Naive thymus-derived CD4-positive, alpha-beta T cell (primary cell): ENCODE results near the gene LCN1. TPM values are rescaled to one million over a fixed set of nuclear protein-coding genes. Genes with fewer than 3 reads are reported as not detected.

Experiments
- ATAC-seq: fragments of 150-1000 bp; cut with Tn5 transposase; 2 replicates; pipeline ENCODE4 v1.10.0; 2021; ENCODE audit warnings: mild to moderate bottlenecking, moderate library complexity
- CTCF ChIA-PET: fragments of 350-600 bp; sonication (Branson Sonifier 250); formaldehyde crosslinking; loops from one replicate; lab custom pipeline; 2021; ENCODE audit warnings: antibody characterized with exemption; lab: Charles Lee
- POLR2A ChIA-PET: fragments of 350-600 bp; sonication (Branson Sonifier 250); formaldehyde crosslinking; loops from one replicate; lab custom pipeline; 2021; ENCODE audit warnings: antibody characterized with exemption, inconsistent platforms; lab: Charles Lee
- DNase-seq, 9 donors: peaks; one replicate each; pipeline versions ENCODE4 v3.0.0 to v3.0.0-alpha.2; 2020 to 2022; ENCODE audit warnings: mixed read lengths in 1 of 9
- H3K27ac ChIP-seq: one replicate; pipeline ENCODE4 v1.7.0; 2013; ENCODE audit warnings: mild to moderate bottlenecking, low read depth, low read length, moderate library complexity
- H3K27me3 ChIP-seq, 2 donors: one replicate each; pipeline ENCODE4 v1.7.0; 2013; ENCODE audit warnings: low read length in 2 of 2, mild to moderate bottlenecking in 2 of 2, moderate library complexity in 2 of 2; ENCODE audit not compliant: control insufficient read depth in 2 of 2, insufficient read depth in 2 of 2
- H3K36me3 ChIP-seq, 3 experiments: 1 replicate in 2 of 3; 2 replicates in 1 of 3; pipeline ENCODE4 v1.7.0; 2013; ENCODE audit warnings: low read length in 3 of 3, mild to moderate bottlenecking in 3 of 3, moderate library complexity in 1 of 3; ENCODE audit not compliant: insufficient read depth in 3 of 3, control insufficient read depth in 2 of 3
- H3K4me1 ChIP-seq, 2 donors: one replicate each; pipeline ENCODE4 v1.7.0; 2013; ENCODE audit warnings: low read length in 2 of 2, mild to moderate bottlenecking in 2 of 2, moderate library complexity in 1 of 2; ENCODE audit not compliant: control insufficient read depth in 2 of 2, insufficient read depth in 2 of 2
- H3K4me3 ChIP-seq: 2 replicates; pipeline ENCODE4 v1.7.0; 2013; ENCODE audit warnings: mild to moderate bottlenecking, low read length
- H3K9me3 ChIP-seq, 3 experiments: 1 replicate in 2 of 3; 2 replicates in 1 of 3; pipeline ENCODE4 v1.7.0; 2013; ENCODE audit warnings: low read length in 3 of 3; ENCODE audit not compliant: control insufficient read depth in 2 of 3
- H3K27ac Mint-ChIP-seq, 9 donors: one replicate each; pipeline ENCODE4 v1.8.0; 2020 to 2022; ENCODE audit warnings: mixed read lengths in 9 of 9, mild to moderate bottlenecking in 8 of 9, moderate library complexity in 5 of 9, inconsistent platforms in 2 of 9
- H3K27me3 Mint-ChIP-seq, 5 donors: one replicate each; pipeline ENCODE4 v1.8.0; 2021 to 2022; ENCODE audit warnings: mixed read lengths in 5 of 5, mild to moderate bottlenecking in 1 of 5
- H3K36me3 Mint-ChIP-seq, 5 donors: one replicate each; pipeline ENCODE4 v1.8.0; 2020 to 2022; ENCODE audit warnings: mixed read lengths in 5 of 5, mild to moderate bottlenecking in 3 of 5, inconsistent platforms in 1 of 5
- H3K4me1 Mint-ChIP-seq, 7 donors: one replicate each; pipeline ENCODE4 v1.8.0; 2020 to 2022; ENCODE audit warnings: mixed read lengths in 7 of 7, mild to moderate bottlenecking in 3 of 7, inconsistent platforms in 1 of 7
- H3K4me3 Mint-ChIP-seq, 10 donors: one replicate each; pipeline ENCODE4 v1.8.0; 2020 to 2022; ENCODE audit warnings: mild to moderate bottlenecking in 10 of 10, mixed read lengths in 10 of 10, moderate library complexity in 6 of 10, inconsistent platforms in 2 of 10
- H3K9me3 Mint-ChIP-seq, 11 donors: one replicate each; pipeline ENCODE4 v1.8.0; 2020 to 2022; ENCODE audit warnings: mixed read lengths in 11 of 11, mild to moderate bottlenecking in 4 of 11, inconsistent platforms in 1 of 11, moderate library complexity in 1 of 11
- intact Hi-C, 2 donors: fragments of 100-400 bp; cut with micrococcal nuclease; formaldehyde crosslinking; loops; one replicate each; pipeline ENCODE4 v1.15.1; 2023
- polyA plus RNA-seq, 2 donors: library from polyadenylated mRNA; unstranded; fragments of 300-500 nt; fragmentation: Illumina TruSeq; gene quantifications; one replicate each; pipeline ENCODE4 v1.2.3, GENCODE V29; 2021
- total RNA-seq, 6 experiments: library from RNA in 5 of 6; stranded (reverse) in 5 of 6; gene quantifications; 1 replicate in 5 of 6; 2 replicates in 1 of 6; pipeline ENCODE4 v1.2.3 and lab custom pipeline; 2021 to 2026

Gene LCN1
- total and polyA plus RNA-seq, 7 experiments from 2014 or later = not detected

DNA sequence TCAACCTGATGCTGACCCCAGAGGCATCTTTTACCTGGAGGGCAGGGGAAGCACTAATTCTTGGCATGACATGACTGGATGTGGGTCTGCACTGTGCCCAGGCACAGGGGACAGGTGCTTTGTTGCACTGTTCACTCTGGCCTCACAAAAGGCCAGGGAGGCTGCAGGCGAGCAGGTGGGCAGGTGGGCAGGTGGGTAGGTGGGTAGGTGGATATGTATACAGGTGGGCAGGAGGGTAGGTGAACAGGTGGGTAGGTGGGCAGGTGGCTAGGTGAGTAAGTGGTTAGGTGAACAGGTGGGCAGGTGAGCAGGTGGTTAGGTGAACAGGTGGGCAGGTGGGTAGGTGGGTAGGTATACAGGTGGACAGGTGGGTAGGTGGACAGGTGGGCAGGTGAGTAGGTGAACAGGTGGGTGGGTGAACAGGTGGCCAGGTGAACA, 41.8 kb downstream of the LCN1 start:
- H3K27me3 Mint-ChIP-seq = peaks cover 0 to 41% (median 11%) of the 10 kb centered on the region in 5 donors
- peaks cover 0 to 2% (median 0%) of the 10 kb centered on the region in 11 donors for H3K9me3 Mint-ChIP-seq
- H3K36me3 ChIP-seq = no peaks in the 10 kb centered on the region
- ChIA-PET POLR2A (no interaction called here), CTCF (no interaction called here)
- ATAC-seq = no peak
- H3K4me3 Mint-ChIP-seq = no peak overlapping the region
- intact Hi-C loops = no loop called here
- H3K27ac ChIP-seq = no peak overlapping the region
- DNase-seq = no peak
- no peak overlapping the region for H3K27ac Mint-ChIP-seq
- no peaks in the 10 kb centered on the region for H3K4me1 ChIP-seq
- no peak overlapping the region for H3K4me3 ChIP-seq
- no peaks in the 10 kb centered on the region for H3K36me3 Mint-ChIP-seq
- no peaks in the 10 kb centered on the region for H3K4me1 Mint-ChIP-seq
- no peaks in the 10 kb centered on the region for H3K27me3 ChIP-seq
- H3K9me3 ChIP-seq = no peaks in the 10 kb centered on the region

- Histone ChIP-seq H3K27ac (no peak overlapping the region), H3K9me3 (peaks cover 0 to 2% (median 0%) of the 10 kb centered on the region in 3 experiments), H3K36me3 (no peaks in the 10 kb centered on the region), H3K4me3 (no peak overlapping the region), H3K4me1 (no peaks in the 10 kb centered on the region), H3K27me3 (no peaks in the 10 kb centered on the region)
- intact Hi-C loops = no loop called here
- no peak for ATAC-seq
- no peaks in the 10 kb centered on the region for H3K4me1 Mint-ChIP-seq
- ChIA-PET CTCF (no interaction called here), POLR2A (no interaction called here)
- no peak overlapping the region for H3K27ac Mint-ChIP-seq
- no peak for DNase-seq
- H3K36me3 Mint-ChIP-seq = no peaks in the 10 kb centered on the region
- peaks cover 0 to 41% (median 11%) of the 10 kb centered on the region in 5 donors for H3K27me3 Mint-ChIP-seq
- H3K4me3 Mint-ChIP-seq = no peak overlapping the region
- H3K9me3 Mint-ChIP-seq = peaks cover 0 to 2% (median 0%) of the 10 kb centered on the region in 11 donors
Measured at GRCh38 chr9:135563858-135564257, 42.6 kb downstream of the LCN1 start.

DNA sequence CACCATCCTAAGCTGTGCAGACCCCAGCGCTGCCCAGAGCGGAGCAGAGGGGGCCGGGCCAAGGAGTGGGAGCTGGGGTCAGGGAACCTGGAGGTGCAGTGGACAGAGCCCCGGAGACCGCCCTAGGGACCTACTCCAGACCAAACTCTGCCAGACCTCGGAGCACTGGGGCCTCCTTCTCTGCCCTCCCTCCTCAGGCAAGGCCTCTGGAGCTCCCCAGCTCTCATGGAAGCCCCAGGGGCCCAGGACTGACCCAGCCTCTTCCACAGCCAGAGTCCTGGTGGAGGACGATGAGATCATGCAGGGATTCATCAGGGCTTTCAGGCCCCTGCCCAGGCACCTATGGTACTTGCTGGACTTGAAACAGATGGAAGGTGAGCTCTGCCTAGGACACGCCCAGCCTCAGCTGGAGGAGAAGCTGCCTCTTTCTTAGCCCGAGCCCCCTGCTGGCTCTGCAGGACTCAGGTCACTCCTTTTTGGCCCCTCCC, 43.9 kb downstream of the LCN1 start:
- CTCF ChIA-PET = no interaction called here

DNA sequence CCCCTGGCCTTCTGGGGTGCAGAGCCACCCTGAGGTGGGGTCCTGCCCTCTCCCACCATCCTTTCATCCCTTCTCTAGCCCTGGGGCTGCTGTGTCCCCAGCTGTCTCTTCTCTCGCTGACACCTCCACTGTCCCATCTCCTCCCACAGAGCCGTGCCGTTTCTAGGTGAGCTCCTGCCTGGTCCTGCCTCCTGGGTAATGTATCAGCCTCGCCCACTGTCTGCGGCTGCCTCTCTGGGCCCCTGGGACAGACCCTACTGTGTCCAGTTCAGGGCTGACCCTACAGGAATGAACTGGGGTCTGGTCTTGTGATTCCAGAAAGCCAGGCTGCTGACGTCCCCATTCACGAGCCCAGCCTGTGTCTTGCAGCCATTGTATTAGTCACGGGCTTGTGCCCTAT, 44.4 kb downstream of the LCN1 start:
- Mint-ChIP-seq H3K27me3 (peaks cover 0 to 30% (median 17%) of the 10 kb centered on the region in 5 donors), H3K4me1 (no peaks in the 10 kb centered on the region), H3K9me3 (peaks cover 0 to 12% (median 6%) of the 10 kb centered on the region in 11 donors), H3K27ac (no peak overlapping the region), H3K36me3 (no peaks in the 10 kb centered on the region), H3K4me3 (no peak overlapping the region)
- intact Hi-C loops = no loop called here
- DNase-seq (no peak), ATAC-seq (no peak)
- Histone ChIP-seq H3K9me3 (peaks cover 0 to 4% (median 0%) of the 10 kb centered on the region in 3 experiments), H3K36me3 (no peaks in the 10 kb centered on the region), H3K27ac (no peak overlapping the region), H3K4me1 (no peaks in the 10 kb centered on the region), H3K4me3 (no peak overlapping the region), H3K27me3 (no peaks in the 10 kb centered on the region)
- ChIA-PET POLR2A (no interaction called here), CTCF (no interaction called here)

More for the DNA sequence above, 43.9 kb downstream of the LCN1 start:
- ATAC-seq = no peak
- Histone ChIP-seq H3K4me1 (no peaks in the 10 kb centered on the region), H3K4me3 (no peak overlapping the region), H3K36me3 (no peaks in the 10 kb centered on the region), H3K27ac (no peak overlapping the region), H3K9me3 (peaks cover 0 to 4% (median 0%) of the 10 kb centered on the region in 3 experiments), H3K27me3 (no peaks in the 10 kb centered on the region)
- Mint-ChIP-seq H3K9me3 (peaks cover 0 to 12% (median 6%) of the 10 kb centered on the region in 11 donors), H3K4me3 (no peak overlapping the region), H3K27me3 (peaks cover 0 to 30% (median 17%) of the 10 kb centered on the region in 5 donors), H3K27ac (no peak overlapping the region), H3K36me3 (no peaks in the 10 kb centered on the region), H3K4me1 (no peaks in the 10 kb centered on the region)
- intact Hi-C loops = no loop called here
- POLR2A ChIA-PET = no interaction called here
- no peak for DNase-seq

DNA sequence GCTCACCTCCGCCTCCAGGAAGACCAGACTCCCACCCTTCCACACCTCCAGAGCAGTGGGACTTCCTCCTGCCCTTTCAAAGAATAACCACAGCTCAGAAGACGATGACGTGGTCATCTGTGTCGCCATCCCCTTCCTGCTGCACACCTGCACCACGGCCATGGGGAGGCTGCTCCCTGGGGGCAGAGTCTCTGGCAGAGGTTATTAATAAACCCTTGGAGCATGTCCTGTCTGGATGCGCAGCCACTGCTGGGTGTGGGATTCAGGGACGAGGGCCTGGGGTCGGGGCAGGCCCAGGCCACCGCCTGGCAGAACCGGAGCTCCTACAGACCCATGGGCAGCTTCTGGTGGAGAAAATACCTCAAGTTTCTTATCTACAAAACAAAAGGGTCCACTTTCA, 45.3 kb downstream of the LCN1 start:
- peaks cover 0 to 4% (median 0%) of the 10 kb centered on the region in 3 experiments for H3K9me3 ChIP-seq
- ChIA-PET CTCF (no interaction called here), POLR2A (no interaction called here)
- ATAC-seq (no peak), DNase-seq (no peak)
- H3K27ac ChIP-seq = no peak overlapping the region
- Mint-ChIP-seq H3K9me3 (peaks cover 0 to 12% (median 6%) of the 10 kb centered on the region in 11 donors), H3K36me3 (no peaks in the 10 kb centered on the region), H3K27me3 (peaks cover 2 to 26% (median 17%) of the 10 kb centered on the region in 5 donors), H3K4me3 (no peak overlapping the region), H3K27ac (no peak overlapping the region), H3K4me1 (no peaks in the 10 kb centered on the region)
- H3K4me1 ChIP-seq = no peaks in the 10 kb centered on the region
- H3K4me3 ChIP-seq = no peak overlapping the region
- H3K36me3 ChIP-seq = no peaks in the 10 kb centered on the region
- intact Hi-C loops = no loop called here
- no peaks in the 10 kb centered on the region for H3K27me3 ChIP-seq

DNA sequence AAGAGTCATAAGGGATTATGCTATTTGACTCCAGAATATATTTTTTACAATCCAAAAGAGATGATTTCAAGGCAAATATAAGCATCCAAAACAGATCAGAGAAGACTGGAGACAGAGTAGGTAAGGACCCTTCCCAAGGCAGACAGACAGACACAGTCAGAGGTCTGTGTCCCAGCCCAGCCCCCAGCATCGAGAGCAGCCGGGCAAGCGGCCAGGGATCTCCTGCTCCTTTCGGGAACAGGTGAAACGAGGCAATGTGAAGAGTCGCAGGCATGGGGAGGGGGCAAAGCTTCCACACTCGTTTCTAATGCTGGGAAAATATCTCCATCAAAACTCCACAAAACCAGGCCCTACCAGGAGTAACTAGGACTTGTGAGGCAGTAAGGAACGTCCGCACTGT, 46.1 kb downstream of the LCN1 start:
- Mint-ChIP-seq H3K36me3 (no peaks in the 10 kb centered on the region), H3K27me3 (peaks cover 2 to 26% (median 17%) of the 10 kb centered on the region in 5 donors), H3K4me1 (no peaks in the 10 kb centered on the region), H3K9me3 (peaks cover 0 to 12% (median 6%) of the 10 kb centered on the region in 11 donors), H3K4me3 (no peak overlapping the region), H3K27ac (no peak overlapping the region)
- ChIA-PET CTCF (no interaction called here), POLR2A (no interaction called here)
- ATAC-seq = no peak
- H3K36me3 ChIP-seq = no peaks in the 10 kb centered on the region
- DNase-seq = no peak
- H3K9me3 ChIP-seq = peaks cover 0 to 4% (median 0%) of the 10 kb centered on the region in 3 experiments
- no peak overlapping the region for H3K4me3 ChIP-seq
- no peak overlapping the region for H3K27ac ChIP-seq
- no peaks in the 10 kb centered on the region for H3K4me1 ChIP-seq
- intact Hi-C loops = no loop called here
- H3K27me3 ChIP-seq = no peaks in the 10 kb centered on the region

DNA sequence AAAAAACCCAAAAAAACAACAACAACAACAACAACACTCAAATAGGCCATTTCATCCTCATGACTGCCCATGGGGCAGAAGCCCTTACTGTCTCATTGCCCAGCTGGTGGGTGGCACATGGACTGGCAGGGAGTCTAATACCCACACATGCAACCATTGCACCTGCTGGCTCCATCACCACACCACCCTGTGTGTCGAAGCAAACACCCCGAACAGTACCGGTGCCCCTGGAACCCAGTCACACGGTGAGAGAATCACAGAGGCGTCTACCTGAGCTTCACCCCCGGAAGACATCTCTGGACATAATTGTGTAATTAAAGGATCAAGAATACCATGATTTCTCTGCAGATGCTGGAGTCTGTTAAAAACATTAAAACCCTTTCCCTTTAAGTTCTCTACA, 46.8 kb downstream of the LCN1 start:
- Mint-ChIP-seq H3K4me3 (no peak overlapping the region), H3K9me3 (peaks cover 0 to 12% (median 6%) of the 10 kb centered on the region in 11 donors), H3K36me3 (no peaks in the 10 kb centered on the region), H3K4me1 (no peaks in the 10 kb centered on the region), H3K27ac (no peak overlapping the region), H3K27me3 (peaks cover 2 to 26% (median 17%) of the 10 kb centered on the region in 5 donors)
- H3K36me3 ChIP-seq = no peaks in the 10 kb centered on the region
- H3K9me3 ChIP-seq = peaks cover 0 to 4% (median 0%) of the 10 kb centered on the region in 3 experiments
- H3K4me1 ChIP-seq = no peaks in the 10 kb centered on the region
- ChIA-PET POLR2A (no interaction called here), CTCF (no interaction called here)
- intact Hi-C loops = no loop called here
- H3K27ac ChIP-seq = no peak overlapping the region
- no peak for DNase-seq
- H3K4me3 ChIP-seq = no peak overlapping the region
- no peak for ATAC-seq
- H3K27me3 ChIP-seq = no peaks in the 10 kb centered on the region
